HG03439 (cell line): Measurements from ENCODE around the gene GRAMD1B.

Experiments
- ATAC-seq: cut with Tn5 transposase; IDR thresholded peaks from one replicate; pipeline ENCODE4 v1.9.1; 2021; ENCODE audit warnings: mild to moderate bottlenecking, moderate library complexity; ENCODE audit not compliant: unreplicated experiment

Gene GRAMD1B

DNA sequence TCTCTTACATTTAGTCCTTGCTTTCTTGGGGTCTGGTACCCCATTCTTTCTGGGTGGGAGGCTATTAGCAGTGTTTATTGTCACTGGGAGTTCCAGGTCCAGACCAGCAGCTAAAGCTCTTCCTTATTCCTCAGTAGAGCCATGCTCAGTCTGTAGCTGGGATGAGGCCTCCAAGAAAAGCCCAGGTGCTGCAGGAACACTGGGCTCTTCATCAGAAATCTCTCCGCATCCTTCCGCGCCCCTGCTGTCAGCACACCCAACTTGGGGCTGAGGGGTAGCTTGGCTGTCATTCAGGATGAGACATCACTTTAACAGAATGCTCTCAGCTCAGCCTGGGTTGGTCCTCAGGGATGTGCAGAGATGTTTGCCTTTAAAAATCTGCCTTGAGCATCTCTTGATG lies 97.5 kb downstream of the GRAMD1B start:
- no peak for ATAC-seq

GRCh38 chr11:123527947-123528346 lies 97.9 kb downstream of the GRAMD1B start:
- no peak for ATAC-seq

GRCh38 chr11:123531325-123531724 lies 101.3 kb downstream of the GRAMD1B start:
- no peak for ATAC-seq

DNA sequence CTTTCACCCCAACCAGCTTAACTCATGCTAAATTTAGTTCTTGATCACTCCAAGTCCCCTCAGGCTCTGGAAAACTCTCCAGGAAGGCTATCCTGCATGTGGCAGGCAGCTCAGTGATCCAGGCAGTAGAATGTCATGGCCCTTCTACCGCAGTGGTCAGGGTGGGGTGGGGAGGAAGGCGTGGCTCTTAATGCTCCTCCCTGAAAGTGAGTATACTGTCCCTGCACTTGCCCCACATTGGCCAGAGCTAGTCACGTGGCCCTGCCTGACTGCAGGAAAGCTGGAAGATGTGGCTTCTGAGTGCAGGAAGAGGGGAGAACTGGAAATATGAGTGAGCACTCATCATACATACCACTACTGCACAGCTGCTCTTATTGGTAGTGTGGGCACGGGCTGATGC lies 102.1 kb downstream of the GRAMD1B start:
- ATAC-seq, result no peak

DNA sequence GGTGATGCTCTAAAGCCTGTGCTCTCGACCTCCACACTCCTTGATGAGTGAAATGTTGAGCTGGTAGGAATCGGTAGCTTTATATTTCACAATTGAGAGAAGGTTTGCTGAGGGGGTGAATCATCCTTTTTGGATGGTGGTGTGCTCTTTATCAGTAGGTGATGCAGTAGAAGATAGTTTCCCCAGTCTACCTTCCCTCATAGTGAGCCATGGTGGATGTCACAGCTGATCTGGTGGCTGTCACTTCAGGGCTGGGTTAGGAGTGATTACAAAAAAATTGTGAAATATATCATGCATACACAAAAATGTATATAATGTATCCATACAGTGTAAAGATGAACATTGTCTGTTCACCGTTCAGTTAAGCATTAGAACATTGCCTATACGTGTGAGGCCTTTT lies 105.3 kb downstream of the GRAMD1B start:
- ATAC-seq, result no peak

DNA sequence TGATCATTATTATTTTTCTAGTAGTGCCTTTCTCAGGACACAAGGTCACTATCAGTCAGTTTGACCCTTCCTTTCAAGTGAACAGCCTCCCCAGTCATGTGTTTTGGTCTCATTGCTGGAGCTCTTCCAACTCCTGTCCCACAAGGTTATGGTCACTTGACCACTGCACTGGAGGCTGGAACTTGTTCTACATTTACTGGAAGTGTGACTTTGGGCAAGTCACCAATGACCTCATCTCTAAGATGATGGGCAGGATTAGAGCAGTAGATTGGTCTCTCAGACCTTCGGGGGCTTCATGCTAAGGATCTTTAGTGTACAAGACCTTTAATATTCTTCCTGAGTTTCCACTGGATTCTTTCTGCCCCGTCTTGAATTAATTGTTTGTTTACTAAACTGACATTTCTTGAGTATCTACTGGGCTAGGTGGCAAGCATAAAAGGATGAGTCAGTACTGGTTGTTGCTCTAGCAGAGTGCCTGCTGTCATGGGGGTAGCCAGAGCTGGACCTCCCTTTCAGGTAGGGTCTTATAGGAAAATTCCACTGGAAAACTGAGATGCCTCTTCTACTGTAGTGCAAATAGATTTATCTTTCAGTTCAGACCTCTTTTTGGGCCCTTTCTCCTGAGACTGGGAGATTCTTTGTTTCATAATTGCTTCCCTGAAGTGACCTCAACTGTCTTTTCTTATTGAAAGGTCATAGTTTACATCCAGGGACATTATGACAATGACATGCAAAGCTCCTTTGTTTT lies 106.8 kb downstream of the GRAMD1B start:
- no peak for ATAC-seq

GRCh38 chr11:123537726-123538125 lies 107.7 kb downstream of the GRAMD1B start:
- no peak for ATAC-seq

DNA sequence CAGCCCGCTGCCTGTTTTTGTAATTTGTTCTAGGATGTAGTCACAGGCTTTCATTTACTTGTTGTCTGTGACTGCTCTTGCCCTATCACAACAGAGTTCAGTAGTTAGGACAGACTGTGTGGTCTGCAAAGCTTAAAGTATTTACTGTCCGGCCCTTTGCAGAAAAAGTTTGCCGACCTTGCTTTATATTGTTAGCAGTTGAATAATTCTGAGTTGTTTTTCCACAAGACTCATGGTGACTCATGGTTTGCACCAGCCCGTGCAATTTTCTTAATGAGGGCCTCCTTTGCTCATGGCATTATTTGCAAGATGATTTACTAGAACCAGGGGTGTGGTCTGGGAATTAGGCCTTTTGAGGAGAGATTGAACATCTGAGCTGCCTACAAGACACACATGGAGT lies 113.7 kb downstream of the GRAMD1B start:
- ATAC-seq, result no peak

DNA sequence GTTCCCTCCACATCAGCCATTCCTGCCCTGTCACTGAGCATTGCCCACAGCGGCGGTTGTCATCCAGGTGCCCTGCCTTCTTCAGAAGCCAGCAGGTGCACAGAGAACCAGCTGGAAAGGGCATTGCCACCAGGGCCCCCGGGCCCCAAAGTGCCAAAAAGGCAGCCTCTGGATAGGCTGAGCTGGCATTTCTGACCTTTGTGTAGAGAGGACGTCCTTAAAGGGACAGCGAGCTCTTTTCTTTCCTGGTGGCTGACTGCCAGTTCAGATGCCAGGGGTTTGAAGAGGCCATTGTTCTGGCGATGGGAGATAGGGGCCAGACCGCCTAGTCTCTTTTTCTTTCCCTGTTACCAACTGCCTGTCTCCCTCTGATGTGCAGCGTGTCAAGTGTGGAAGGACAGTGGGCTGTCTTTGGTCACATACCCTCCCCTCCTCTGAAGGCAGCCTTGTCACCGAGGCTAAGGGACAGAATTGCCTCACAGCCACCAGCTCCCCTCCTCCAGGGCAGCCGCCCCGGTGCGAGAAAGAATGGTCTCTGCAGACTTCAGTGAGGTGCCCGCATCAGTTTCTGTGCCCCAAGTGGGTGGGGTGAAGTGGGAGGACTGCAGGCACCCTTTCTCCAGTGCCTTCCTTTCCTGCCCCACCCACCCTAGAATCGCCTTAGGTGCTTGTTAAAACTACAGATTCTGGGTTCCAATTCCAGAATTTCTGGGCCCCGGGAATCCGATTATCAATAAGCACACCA lies 114.7 kb downstream of the GRAMD1B start:
- no peak for ATAC-seq

GRCh38 chr11:123545726-123546270 lies 115.7 kb downstream of the GRAMD1B start:
- ATAC-seq, result no peak

DNA sequence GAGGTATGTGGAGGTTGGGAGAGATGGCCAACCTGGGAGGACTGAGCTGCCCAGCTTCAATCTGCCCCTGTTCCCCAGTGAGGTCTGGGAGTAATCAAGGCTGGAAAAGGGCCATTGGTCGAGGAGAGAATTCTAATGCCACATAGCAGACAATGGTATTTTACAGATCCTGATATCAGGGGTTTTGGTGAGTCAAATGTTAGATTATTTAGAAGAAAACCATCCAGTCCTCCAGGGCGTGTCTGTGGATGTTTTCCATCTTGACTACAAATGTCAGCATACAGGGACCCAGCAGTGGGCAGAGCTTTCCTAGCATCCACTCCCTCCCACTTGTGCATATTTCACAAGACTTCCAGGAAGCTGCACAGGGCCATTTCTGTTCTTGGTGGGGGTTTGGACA lies 116.4 kb downstream of the GRAMD1B start:
- ATAC-seq, result no peak

- peak; percentile 72 for ATAC-seq
Observed at GRCh38 chr11:123547180-123547579, 117.1 kb downstream of the GRAMD1B start.

- no peak for ATAC-seq
Observed at GRCh38 chr11:123548774-123549173, 118.7 kb downstream of the GRAMD1B start.

GRCh38 chr11:123549926-123550917 lies 120.2 kb downstream of the GRAMD1B start:
- ATAC-seq, result no peak

DNA sequence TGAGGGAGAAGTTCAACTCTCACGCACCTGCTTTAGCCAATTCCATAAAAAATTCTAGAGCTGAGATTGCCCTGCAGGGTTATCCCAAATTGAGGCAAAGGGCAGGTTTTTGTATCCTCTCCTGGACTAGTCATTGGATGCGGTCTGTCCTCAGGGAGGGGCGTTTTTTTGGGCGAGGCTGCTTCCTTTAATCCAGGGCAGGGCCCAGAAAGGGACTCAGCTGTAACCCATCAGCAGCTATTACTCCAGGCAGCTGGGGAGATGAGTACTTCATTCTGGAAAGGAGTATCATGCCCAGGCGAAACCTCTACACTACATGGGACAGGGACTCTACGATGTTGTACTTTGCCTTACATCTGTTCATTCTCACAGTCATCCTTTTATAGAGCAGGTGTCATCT lies 121.0 kb downstream of the GRAMD1B start:
- ATAC-seq, result no peak

DNA sequence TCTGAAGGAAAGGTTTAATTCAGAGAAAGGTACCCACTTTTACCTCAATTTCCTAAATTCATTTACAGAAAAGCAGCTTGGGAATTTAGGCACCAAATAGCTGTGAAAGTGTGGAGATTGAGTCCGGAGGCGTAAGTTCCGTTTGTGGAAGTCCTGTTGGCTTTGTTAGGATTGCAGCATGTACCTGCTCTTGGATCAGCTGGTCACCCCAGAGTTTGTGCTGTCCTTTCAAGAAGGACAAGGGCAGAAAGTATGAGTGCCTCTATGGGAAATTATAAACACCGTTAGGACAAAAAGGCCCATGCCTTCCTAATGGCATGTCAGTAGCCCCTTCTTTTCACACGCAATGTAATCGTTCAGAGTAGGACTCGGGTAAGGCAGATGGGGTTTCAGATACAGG lies 126.6 kb downstream of the GRAMD1B start:
- no peak for ATAC-seq

GRCh38 chr11:123558536-123559315 lies 128.7 kb downstream of the GRAMD1B start:
- no peak for ATAC-seq

DNA sequence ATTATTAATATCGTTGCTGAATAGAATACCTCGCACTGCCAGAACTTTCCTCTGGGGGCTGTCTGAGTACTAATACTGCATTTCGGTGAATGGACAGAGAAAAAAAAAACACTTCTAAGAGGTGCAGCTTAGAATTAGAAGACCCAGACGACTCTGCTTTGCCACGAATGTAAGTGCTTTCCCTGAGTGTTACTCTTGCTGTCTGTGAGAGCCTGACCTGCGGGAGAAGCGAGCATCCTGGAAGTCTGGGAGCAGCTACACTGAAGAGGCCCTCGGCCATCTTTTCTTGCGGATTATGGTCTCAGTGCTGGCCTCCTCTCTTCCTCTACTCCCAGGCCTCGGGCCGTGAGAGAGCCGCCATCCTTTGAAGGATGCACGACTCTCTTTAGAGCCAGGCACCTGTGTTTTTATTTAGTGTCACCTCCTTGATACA lies 129.5 kb downstream of the GRAMD1B start:
- ATAC-seq, result no peak

GRCh38 chr11:123560006-123560405 lies 129.9 kb downstream of the GRAMD1B start:
- ATAC-seq, result no peak

DNA sequence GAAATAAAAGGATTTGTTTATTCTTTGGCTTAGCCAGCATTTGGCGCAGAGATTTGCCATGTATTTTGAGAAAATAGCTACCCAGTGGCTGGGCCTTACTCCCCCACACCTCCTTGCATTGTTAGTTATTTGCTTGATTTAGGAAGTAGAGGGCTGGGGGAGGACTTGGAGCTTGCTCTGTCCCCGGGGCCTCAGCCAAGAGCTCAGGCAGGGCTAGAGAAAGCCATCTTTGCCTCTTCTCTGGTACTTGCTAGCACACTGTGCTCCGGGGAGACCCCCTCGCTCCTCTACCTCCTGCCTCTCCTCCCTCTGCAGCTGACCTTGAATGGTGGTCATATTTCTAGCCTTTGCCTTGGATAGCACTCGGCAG lies 131.3 kb downstream of the GRAMD1B start:
- ATAC-seq, result no peak
